GM21786 (cell line): ENCODE data around the gene ANKRD36C.
A peak's percentile ranks its signal among the peaks of the same experiment; 100 is the strongest.
"Not testable (repeated sequence)": the region's sequence is repeated elsewhere in the genome, so short reads cannot be mapped to it uniquely, and the experiment has no call there.

Experiments used
- ATAC-seq: cut with Tn5 transposase; IDR thresholded peaks from one replicate; pipeline ENCODE4 v1.9.1; 2021; ENCODE audit not compliant: unreplicated experiment

Gene ANKRD36C

DNA sequence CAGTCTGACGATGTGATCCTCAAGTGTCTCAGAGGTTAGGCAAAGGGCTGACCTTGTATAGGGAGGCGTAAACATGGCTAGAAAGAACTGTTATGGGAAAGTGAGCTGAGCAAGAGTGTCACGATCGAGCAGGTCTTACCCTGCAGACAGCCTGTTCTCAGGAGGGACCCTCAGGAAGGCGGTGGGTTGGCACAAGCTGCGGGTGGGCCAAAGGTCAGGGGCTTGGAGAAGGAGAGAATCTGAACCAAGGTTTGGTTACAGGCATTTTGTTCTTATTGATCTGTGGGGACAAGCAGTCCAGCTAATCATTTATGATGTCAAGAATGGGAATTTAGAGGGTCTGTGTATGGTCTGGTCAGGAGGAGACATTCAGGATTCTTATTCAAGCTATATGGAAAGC, 16.4 kb upstream of the ANKRD36C start:
- not testable (repeated sequence) for ATAC-seq

GRCh38 chr2:96006248-96006647, 14.6 kb upstream of the ANKRD36C start:
- ATAC-seq: not testable (repeated sequence)

DNA sequence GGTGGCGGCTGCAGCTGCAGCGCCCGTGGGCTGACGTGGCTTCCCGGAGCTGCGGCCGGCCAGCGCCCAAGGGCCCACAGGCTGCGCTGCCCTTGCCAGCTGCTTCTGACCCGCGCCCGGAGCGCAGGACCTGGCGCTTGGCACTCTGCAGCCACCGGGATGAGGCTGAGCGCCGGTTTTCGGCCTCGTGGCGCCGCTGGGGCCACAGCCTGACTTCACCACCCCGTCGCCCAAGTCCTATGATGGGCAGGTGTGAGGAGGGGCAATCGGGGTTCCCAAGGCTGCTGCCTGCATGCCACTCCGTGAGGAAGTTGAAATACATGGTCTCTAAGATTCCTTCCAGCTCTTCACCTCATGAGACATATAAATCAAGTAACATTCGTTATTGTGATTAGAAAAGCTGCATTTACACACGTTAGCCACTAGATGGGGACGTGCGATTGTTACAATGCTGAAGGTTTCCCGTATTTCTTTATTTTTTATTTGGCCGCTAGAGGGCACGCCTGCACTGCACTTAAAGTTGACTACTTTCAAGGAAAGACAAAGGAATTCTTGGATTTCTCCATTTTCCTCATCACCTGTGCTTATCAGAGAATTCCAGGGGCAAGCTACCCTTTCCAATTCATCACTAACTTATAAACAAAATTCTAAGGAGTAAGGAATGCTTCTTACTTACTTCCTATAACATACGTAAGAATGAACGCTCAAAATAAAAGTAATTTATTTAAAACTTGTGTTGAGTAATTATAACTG, 1.1 kb upstream of the ANKRD36C start:
- not testable (repeated sequence) for ATAC-seq

GRCh38 chr2:95992102-95992501, 478 bp upstream of the ANKRD36C start:
- peak; percentile 59 for ATAC-seq

DNA sequence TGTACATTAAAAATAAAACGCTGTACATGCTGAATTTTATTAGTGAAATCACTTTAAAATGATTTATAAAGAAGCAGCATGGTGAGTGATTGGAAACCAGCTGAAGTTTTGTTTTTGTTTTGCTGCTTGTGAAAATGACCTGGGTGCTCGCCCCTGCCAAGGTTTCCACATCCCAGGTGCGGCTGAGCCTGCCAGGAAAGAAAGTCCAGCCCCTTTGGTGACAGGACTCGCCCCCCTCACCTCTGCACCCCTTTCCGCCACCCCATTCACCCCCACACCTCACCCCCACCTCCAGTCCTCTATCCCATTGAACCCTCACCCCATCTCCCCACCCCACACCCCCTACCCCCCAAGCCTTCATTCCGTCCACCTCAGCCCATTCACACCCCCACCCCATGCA, 740 bp downstream of the ANKRD36C start:
- not testable (repeated sequence) for ATAC-seq

GRCh38 chr2:95951662-95952061, 40.0 kb downstream of the ANKRD36C start:
- ATAC-seq: not testable (repeated sequence)

- ATAC-seq: not testable (repeated sequence)
Measured at GRCh38 chr2:95948039-95948438, 43.6 kb downstream of the ANKRD36C start.

GRCh38 chr2:95939947-95940346, 51.7 kb downstream of the ANKRD36C start:
- ATAC-seq: not testable (repeated sequence)

- not testable (repeated sequence) for ATAC-seq
Measured at GRCh38 chr2:95930740-95931139, 60.9 kb downstream of the ANKRD36C start.

GRCh38 chr2:95917007-95917406, 74.6 kb downstream of the ANKRD36C start:
- not testable (repeated sequence) for ATAC-seq

GRCh38 chr2:95915131-95915530, 76.5 kb downstream of the ANKRD36C start:
- not testable (repeated sequence) for ATAC-seq

- not testable (repeated sequence) for ATAC-seq
Measured at GRCh38 chr2:95911431-95911830, 80.2 kb downstream of the ANKRD36C start.

DNA sequence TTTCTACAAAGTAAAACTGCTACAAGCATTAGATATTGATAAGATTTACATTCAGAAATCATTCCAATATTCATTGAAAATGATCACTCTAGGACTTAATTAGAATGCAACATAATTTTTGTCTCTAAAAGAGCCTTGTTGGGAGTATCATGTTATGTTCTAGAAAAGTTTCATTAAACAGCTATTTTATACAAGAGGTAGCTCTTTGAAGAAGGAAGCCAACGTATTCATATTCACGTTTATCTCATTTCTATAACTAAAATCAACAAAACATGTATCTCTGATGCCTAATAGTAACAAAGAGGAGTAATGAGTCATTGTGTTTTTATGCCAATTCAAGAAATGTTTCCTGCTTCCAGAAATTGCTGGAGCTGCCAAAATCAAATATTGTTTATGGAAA, 97.2 kb downstream of the ANKRD36C start:
- not testable (repeated sequence) for ATAC-seq

DNA sequence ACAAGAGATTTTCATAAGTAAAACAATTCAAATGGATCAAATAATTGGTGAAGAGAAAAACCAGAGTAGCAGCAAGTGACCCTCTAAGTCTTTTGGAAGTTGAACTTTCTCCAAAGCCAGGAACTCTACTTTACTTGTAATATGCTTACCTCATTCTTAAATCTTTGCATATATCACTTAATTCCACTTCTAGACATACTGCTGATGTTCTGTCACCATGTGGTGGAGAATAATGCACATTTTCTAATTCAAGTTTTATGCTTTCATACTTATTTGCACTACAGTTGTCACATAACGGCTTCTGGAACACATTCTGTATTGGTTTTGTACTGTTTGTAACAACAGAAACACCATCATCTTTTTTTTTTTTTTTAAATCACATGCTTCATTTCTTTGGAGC, 123.7 kb downstream of the ANKRD36C start:
- not testable (repeated sequence) for ATAC-seq

- not testable (repeated sequence) for ATAC-seq
Measured at GRCh38 chr2:95867047-95867677, 124.5 kb downstream of the ANKRD36C start.

DNA sequence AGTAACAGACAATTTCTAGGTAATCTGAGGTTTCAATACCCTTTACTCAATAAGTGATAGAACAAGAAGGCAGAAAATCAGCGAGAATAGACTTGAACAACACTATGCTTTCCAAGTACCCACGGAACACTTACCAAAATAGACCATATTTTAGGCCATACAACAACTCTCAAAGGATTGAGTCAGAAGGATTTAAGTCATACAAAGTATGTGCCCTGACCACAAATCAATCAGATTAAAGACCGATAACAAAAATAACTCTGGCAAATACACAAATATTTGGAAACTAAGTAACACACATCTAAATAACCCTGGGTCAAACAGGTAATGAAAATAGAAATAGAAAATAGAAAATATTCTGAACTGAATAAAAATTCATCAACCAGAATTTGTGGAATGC, 129.5 kb downstream of the ANKRD36C start:
- ATAC-seq: not testable (repeated sequence)

GRCh38 chr2:95836151-95836550, 155.5 kb downstream of the ANKRD36C start:
- ATAC-seq: no peak

GRCh38 chr2:95834077-95835013, 157.3 kb downstream of the ANKRD36C start:
- ATAC-seq: not testable (repeated sequence)

DNA sequence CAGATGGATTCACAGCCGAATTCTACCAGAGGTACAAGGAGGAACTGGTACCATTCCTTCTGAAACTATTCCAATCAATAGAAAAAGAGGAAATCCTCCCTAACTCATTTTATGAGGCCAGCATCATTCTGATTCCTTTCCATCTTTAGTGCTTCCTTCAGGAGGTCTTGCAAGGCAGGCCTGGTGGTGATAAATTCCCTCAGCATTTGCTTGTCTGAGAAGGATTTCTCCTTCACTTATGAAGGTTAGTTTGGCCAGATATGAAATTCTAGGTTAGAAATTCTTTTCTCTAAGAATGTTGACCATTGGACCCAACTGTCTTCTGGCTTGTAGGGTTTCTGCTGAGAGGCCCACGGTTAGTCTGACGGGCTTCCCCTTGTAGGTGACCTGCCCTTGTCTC, 167.4 kb downstream of the ANKRD36C start:
- ATAC-seq: not testable (repeated sequence)

GRCh38 chr2:95817521-95817920, 174.1 kb downstream of the ANKRD36C start:
- not testable (repeated sequence) for ATAC-seq

GRCh38 chr2:95813311-95813710, 178.3 kb downstream of the ANKRD36C start:
- not testable (repeated sequence) for ATAC-seq
